NCI-H2107 (cell line): ENCODE results near the gene PTPRR.

Experiments used
- DNase-seq: peaks from one replicate; lab custom pipeline; 2025; lab: John Stamatoyannopoulos, UW

Gene PTPRR

DNA sequence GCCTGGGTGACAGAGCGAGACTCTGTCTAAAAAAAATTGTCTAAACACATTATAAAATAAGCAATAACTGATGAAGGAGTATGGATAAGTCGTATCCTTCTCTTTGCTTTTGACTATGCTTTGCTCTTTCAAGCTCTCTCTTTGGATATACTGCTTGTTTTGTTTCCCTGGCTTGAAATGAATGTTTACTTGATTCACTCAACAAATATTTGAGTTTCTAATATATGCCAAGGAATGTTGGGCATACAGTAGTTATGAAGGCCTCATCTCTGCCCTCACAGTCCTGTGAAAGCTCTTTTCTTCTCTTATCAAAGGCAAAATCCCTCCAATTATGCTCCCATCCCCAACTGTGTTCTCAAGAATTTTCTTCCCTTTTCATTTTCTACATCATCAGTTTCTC is 123.5 kb downstream of the PTPRR start:
- no peak for DNase-seq

DNA sequence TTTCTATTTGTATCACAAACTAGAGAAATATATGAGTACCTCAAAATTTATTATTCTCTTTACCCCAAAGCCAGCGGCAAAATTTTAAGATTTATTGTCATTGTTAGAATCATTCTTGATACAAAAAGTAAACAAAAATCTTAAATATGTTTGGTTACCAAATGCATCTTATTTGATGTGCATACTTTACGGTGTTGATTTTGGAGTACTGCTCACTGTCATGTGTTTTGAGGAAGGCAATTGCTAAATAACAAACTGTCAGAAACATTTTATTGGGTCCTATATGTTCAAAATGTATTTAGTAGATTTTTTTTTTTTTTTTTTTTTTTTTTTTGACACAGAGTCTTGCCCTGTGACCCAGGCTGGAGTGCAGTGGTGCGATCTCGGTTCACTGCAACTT is 124.9 kb downstream of the PTPRR start:
- DNase-seq = no peak

DNA sequence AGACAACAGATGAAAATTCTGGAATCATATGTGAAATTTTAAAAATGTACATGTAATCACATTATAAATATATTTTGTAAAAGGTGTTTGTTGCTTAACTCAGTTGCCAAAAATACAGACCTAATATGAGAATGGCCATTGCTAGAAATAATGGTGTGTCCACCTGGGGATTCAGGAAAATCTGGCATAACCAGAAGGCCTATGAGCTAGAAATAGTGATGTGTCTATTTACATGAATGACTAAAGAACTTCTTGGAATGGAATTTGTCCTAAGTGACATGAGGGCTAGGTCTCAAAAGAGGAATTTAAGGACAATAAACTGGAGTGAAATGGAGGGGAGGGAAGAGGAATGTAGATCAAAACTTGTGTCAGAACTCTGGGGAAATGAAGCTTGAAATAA is 126.4 kb downstream of the PTPRR start:
- no peak for DNase-seq

DNA sequence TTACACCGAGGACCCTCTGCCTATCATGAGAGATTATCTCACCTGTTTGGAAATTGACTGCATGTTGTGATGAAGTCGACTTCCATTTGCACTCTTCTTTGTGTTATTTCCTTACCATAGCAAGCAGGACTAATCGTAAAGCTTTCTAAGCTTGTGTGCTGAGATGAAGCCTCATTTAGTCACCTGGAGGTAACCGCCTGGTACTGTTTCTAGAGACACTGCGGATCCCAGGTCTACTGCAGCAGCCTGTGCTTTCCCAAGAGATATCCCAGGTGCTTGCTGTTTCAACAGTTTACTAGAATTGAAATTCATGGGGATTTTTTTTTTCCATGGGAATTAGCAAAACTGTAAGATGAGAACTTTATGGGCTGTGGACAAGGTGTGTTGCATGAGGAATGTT is 131.8 kb downstream of the PTPRR start:
- DNase-seq = no peak

DNA sequence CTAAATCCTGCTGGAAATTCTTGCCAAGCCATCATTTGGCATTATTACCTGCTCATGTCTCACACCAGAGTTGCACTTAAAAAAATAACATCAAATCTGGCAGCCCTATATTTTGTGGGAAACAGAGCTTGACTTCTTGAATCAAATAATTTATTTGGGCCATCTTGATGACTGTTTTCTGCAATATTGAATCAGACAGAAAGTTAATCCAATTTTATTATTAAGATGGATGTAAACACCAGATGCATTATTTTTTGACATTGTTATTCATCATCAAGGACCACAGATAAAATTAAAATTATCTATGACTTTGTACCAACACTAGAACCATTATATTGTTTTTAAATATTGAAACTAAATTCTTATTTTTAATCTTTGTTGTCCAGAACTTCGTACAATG is 132.9 kb downstream of the PTPRR start:
- no peak for DNase-seq

DNA sequence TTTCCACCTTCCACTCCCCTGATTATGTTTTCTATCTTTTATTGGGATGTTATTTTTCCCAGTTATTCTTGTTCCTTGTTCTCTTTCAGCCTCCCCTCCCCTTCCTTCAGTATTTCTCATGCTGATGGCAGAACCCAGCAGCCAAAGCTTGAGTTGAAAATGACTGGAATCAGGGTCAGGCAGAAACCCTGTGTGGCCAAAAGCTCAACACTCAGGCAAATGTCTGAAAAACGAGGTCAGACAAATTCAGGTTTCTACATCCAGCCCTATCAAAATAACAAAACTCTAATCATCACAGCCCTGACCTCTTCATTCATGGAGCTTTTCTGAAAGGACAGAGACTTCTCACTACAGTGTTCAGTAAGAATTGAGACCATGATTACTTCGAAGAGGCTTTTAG is 134.6 kb downstream of the PTPRR start:
- DNase-seq = no peak

DNA sequence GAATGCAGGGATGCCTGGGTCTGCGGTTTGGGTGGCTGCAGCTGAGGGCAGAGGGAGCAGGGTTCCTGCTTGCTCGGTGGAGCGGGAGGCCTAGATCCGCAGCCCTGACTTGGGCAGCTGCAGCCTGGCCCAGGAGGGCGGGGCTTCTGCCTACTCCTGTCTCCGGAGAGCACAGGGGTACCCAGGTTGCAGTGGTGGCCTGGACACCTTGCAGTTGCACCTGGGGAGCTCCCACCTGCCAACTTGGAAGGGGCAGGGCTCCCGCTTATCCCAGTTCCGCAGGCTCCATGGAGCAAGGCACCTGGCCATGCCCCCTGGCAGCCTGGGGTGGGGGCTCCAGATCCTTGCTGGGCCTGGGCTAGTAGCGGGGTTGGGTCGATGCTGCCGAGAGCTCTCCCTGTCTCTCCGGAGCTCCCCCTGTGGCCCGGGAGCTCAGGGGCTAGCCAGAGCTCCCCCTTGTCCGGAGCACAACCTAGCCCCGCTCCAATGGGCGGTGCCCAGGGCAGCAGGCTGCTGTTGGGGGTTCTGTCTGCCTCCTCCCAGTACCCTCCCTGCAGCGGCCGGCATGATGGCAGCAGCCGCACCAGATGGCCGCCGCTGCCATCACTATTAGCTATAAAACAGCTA is 136.4 kb downstream of the PTPRR start:
- DNase-seq = no peak

DNA sequence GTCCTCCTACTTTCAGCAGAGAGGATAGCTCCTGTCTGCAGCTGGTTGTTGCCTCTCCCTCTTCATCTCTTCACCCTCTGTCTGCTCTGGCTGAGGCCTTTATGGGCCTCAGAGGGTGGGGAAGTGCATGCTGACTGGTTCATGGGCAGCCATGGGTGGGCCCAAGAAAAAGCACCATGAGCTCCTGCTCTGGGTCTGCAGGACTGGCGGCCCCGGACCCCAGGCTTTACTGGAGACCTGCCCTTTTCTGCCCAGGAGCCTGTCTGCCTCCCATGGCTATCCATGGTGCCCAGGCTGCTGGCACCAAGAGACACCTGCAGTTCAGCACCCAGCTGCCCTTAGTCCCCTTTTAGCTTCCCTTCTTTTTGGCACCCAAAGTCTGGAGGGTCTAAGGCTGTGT is 137.1 kb downstream of the PTPRR start:
- DNase-seq = no peak

DNA sequence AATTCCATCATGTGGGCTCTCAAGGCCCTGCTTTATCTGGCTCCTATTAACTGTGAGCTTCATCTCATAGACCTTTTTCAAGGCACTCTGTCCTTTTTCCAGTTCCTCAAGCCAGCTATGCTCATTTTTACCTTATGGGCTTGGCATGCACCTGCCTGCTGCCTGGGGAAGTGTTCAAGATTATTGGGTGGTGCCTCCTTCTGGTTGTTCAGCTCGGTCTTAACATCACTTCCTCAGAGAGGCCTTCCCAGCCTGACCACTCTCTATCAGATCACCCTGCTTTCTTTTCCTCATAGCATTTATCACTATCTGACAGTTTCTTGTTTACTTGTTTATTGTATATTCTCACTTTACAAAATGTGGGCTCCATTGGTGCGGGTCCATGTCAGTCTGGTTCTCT is 141.3 kb downstream of the PTPRR start:
- DNase-seq = no peak

DNA sequence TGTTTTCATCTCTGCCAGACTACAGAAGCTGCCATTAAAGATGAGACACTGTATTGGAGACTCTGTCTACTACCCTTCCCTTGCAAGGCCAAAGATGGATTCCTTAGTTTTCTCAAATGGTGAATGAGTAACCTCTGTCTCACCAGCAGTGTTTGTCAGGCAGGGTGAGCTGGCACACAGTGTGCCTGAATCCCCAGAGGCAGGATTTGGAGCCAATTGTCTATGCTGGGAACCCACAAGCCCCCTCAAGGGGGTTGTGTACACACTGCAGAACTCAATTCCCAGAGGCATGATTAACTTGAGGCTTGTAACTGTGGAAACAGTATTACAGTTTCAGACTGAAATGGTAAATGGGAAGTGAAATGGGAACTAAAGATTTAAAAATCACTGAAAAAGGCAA is 146.5 kb downstream of the PTPRR start:
- DNase-seq = no peak

DNA sequence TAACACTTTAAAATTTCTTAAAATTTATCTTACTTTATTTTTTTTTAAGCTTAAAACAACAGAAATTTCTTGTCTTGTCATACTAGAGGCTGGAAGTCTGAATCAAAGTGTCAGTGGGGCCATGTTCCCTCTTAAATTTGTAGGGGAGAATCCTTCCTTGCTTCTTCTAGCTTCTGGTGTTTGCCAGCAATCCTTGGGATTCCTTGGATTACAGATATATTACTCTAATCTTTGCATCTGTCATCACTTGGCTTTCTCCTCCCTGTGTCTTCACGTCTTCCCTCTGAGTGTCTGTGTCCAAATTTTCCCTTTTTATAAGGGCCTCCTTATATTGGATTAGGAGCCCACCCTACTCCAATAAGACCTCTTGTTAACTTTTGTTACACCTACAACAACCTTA is 147.7 kb downstream of the PTPRR start:
- no peak for DNase-seq

DNA sequence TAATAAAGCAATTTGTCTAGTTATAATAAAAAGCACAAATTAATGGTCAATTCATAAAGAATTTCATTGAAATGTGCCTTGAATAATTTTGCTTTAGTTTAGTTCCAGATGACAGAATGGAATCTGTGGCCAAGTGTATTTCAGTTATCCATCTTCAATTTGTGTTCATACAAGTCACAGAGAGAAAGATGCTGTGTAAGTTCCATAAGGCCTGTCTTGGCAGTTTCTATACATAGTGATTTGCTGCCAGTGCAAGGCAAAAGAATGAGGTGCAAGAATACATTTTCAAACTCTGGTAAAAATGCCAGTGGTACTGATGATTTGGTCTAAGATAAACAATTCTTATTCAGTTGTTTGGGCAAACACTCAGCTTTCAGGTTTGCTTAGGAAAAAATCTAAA is 149.0 kb downstream of the PTPRR start:
- no peak for DNase-seq

DNA sequence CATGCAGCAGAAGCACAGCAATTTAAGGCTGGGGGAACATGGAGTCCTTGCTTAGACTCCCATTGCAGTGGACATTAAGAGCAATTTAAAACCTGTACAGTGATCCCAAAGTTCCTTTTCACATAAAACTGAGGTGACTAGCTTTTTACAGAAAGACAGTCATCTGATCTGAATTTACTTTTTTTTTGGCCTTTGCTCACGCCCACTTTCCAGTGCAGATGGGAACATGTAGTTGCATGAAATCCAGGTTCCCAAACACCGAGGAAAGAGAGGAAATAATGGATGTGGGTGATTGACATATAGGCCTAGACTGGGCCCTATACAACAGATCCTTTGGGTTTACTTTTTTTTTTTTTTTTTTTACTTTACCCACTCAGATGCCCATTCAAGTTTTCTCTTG is 156.9 kb downstream of the PTPRR start:
- no peak for DNase-seq

DNA sequence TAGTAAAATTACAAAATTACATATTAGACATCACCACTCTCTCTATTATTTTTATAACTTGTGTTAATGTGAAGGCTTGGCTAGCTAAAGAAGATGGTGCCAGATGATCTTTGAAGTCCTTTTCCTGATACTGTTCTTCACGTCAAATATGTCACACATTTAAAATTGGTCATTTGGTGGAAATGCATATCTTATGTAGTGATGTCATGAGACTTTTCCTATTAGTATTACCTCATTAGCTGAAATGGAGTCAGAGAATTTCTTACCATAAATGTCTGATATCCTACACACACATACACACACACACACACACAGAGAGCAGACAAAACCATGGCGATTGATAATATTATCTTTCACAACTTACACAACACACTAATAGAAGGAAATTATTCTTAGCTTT is 158.5 kb downstream of the PTPRR start:
- DNase-seq = no peak

DNA sequence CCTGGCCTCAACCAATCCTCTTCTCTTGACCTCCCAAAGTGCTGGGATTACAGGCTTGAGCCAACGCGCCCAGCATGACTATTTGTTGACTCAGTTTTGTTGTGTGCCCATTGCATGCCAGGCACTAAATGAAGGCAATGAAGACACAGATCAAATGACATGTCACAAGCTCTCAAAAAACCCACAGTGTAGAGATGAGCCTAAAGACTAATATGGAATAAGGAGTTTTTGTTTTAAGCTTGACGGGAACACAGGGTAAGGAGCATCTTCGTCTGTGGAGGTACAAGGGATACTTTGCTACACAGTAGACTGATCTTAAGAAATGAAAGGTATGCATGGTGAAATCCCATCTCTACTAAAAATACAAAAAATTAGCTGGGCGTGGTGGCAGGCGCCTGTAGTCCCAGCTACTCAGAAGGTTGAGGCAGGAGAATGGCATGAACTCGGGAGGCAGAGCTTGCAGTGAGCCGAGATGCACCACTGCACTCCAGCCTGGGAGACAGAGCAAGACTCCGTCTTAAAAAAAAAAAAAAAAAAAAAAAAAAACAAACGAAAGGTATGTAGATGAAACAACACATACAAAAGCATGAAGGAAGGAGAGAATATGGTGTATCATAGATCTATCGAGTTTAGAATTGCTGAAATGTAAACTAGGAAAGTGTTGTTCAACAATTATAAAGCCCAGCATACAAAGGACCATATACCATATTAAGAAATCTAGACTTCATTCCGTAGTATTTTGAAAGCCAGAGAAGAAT is 161.2 kb downstream of the PTPRR start:
- no peak for DNase-seq

DNA sequence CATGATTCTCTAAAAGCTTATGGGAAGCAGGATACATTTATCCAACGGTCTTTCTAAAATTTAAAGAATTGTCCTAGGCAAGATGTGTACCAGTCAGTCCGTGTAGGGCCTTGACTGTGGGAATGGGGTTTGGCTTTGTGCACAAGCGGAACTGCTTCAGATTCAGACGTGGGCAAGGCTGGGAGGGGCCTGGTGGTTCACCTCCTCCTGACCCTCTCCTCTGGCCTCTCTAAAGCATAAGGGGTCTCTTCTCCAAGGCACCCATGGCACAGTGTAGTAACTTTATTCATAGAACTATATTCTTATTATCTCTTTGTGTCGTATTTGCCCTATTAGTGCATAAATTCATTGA is 162.1 kb downstream of the PTPRR start:
- no peak for DNase-seq

DNA sequence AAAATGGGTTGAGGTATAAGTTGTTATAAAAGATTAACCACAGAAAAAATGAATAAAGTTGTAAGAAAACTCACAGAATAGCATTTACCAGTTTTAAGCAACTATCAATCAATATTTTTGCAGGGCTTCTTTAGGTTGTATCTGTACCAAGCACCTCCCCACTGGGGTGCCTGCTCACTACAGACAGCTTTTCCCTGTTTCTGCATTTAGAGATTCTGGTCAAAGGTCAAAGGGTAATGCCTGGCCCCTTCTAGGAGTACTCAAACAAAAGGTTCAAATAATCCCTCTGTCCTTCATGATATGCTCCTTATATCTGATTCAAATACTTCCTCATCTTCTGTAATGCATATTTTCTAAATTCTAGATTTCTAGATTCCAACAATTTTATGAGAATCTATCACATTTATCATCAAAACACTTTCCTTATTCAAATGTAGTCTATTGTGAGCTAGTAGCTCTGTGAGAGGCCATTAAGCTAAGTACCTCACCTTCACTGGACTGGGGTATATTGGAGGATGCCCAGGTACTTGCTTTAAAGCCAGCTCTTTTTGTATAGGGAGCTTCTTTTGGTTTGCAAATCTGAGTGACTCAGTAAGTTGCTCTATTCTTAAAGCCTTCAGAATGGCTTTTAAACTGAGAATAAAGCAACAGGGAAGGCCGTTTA is 162.6 kb downstream of the PTPRR start:
- DNase-seq = no peak

DNA sequence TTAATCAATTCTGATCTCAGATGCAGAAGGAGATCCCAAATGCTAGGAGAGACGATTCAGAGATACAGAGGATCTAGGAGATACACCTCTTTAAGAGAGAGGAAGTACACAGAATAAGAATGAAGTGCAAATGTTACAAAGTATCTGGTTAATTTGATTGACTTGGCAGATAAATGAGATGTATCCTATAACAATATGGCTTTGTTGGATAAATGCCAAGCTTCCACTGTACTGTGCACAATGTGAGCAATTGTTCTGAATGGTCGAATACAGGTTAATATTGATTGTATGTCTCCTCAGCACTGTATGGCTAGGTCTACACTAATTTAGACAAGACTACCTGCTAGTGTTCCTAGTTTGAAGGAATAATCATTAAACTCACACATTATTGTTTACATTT is 163.7 kb downstream of the PTPRR start:
- no peak for DNase-seq

DNA sequence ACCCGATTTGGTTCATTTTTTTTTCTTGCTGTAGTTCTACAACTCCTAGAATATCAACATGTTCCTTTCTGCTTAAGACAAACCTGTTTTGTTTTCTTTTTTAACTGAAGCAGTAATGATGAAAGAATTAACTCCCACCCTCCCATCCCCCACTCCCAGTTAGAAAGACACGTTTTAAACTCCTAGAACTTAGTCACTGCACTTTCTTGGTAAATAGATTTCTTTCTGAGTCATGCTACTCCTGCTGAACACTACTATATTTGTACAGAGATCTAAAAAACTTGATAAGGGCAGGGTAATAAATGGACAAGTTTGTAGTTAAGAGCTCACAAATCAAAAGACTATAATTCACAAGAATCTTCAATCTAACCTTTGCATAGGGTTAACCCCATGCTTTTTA is 164.4 kb downstream of the PTPRR start:
- DNase-seq = no peak

DNA sequence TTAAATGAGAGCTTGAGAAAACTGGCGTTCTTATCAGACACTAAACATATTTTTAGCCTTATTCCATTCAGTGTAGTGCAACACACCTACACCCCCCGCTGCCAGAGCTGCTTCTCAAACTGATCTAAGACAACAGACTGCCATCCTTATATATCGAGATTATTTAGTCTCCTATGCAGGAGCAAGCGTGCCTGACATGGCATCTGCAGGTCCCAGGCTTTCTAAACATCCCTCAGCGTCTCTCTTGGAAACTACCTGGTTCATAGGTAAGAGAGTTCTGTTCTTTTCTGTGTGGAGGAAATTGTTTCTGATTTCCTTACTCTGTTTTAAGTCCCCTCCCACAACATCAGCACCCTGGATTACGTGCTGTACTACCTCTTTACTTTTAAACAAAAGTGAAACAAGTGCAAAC is 166.2 kb downstream of the PTPRR start:
- no peak for DNase-seq

DNA sequence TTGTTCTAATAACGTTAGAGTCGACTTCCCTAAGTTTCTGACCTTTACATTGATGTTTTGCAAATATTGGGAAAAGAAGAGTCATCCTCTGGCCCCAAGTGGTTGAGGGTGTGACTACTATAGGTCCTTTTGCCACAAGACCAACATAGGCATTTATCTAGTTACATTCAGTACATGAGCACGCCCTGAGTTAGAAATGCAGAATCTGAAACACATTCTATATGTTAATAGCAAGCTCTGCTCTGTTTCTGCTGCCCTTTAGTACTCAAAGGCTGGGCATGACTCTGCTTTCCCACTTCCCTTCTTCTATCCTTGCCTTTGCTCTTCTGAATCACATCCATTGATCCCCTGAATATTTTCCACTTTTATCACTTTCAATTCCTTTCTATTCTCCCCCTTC is 168.2 kb downstream of the PTPRR start:
- no peak for DNase-seq

DNA sequence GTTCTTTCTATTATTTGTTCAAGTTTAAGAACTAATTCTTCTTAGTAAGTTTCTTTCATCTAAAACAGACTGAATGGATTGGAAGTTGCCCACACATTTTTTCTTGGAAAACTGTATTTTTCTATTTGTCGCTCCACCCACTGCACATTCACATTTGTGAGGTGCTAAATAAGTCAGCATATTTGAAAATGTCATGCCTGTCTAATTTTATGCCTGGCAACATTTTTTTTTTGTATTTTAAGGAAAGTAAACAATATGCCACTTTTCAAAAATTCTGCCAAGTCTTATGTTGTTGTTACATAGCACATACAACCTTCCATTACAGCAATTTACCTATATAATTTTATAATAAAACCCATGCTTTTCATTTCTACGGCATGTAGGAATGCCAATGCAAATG is 170.6 kb downstream of the PTPRR start:
- DNase-seq = no peak

DNA sequence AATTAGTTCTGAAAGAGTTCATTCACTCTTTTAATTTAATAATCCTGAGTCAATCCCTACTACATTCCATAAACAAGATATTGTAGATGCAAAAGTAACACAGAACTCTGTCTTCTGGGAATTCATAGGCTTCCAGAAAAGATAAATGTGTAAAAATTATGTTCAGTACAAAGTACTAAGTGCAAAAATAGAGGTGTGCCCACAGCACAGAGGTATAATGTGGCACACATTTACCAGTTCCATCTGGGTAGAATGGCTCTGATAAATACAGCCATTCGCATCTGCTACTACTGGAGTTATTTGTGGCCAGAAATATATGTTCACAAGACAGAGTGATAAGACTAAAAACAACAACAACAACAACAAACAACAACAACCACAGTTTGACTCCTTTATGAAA is 171.7 kb downstream of the PTPRR start:
- no peak for DNase-seq
